Subcutaneous abdominal adipose tissue (tissue), 5 donors: ENCODE data around the gene NECTIN2.
A peak's percentile ranks its signal among the peaks of the same experiment; 100 is the strongest.

Source experiments
- H3K27ac ChIP-seq: one replicate; pipeline ENCODE4 v1.7.0; 2013; ENCODE audit warnings: low read depth, mild to moderate bottlenecking, inconsistent platforms, low read length, moderate library complexity
- H3K27me3 ChIP-seq, 5 donors: one replicate each; pipeline ENCODE4 v1.7.0; 2013; ENCODE audit warnings: low read length in 5 of 5, inconsistent platforms in 1 of 5; ENCODE audit not compliant: control insufficient read depth in 5 of 5, insufficient read depth in 4 of 5
- H3K36me3 ChIP-seq, 5 donors: one replicate each; pipeline ENCODE4 v1.7.0; 2013; ENCODE audit warnings: low read length in 5 of 5; ENCODE audit not compliant: control insufficient read depth in 5 of 5, insufficient read depth in 5 of 5
- H3K4me1 ChIP-seq, 5 donors: one replicate each; pipeline ENCODE4 v1.7.0; 2013; ENCODE audit warnings: low read length in 5 of 5, mild to moderate bottlenecking in 3 of 5, moderate library complexity in 1 of 5; ENCODE audit not compliant: control insufficient read depth in 5 of 5, insufficient read depth in 5 of 5
- H3K4me3 ChIP-seq, 5 donors: one replicate each; pipeline ENCODE4 v1.7.0; 2013; ENCODE audit warnings: low read length in 5 of 5, low read depth in 1 of 5
- H3K9ac ChIP-seq, 5 donors: one replicate each; pipeline ENCODE4 v1.7.0; 2013; ENCODE audit warnings: low read length in 5 of 5, mild to moderate bottlenecking in 4 of 5, moderate library complexity in 3 of 5
- H3K9me3 ChIP-seq, 5 donors: one replicate each; pipeline ENCODE4 v1.7.0; 2013; ENCODE audit warnings: low read length in 5 of 5; ENCODE audit not compliant: control insufficient read depth in 5 of 5
- donor health status: healthy.
- donor health status: healthy.
- donor health status: healthy.
- donor health status: healthy.
- donor health status: healthy.

NECTIN2 gene

GRCh38 chr19:44867578-44867977 lies 21.5 kb downstream of the NECTIN2 start:
- no peaks in the 10 kb centered on the region for H3K9me3 ChIP-seq
- peaks cover 3 to 38% (median 27%) of the 10 kb centered on the region in 5 donors for H3K36me3 ChIP-seq
- no peak overlapping the region for H3K4me3 ChIP-seq
- peaks cover 2 to 47% (median 13%) of the 10 kb centered on the region in 5 donors for H3K4me1 ChIP-seq
- H3K27ac ChIP-seq, result peak overlapping the region; percentile 58
- H3K9ac ChIP-seq, result no peak overlapping the region
- H3K27me3 ChIP-seq, result no peaks in the 10 kb centered on the region

GRCh38 chr19:44869733-44870470 lies 23.8 kb downstream of the NECTIN2 start:
- Histone ChIP-seq H3K4me3 (no peak overlapping the region), H3K27me3 (no peaks in the 10 kb centered on the region), H3K4me1 (peaks cover 2 to 58% (median 16%) of the 10 kb centered on the region in 5 donors), H3K36me3 (peaks cover 3 to 59% (median 47%) of the 10 kb centered on the region in 5 donors), H3K9me3 (no peaks in the 10 kb centered on the region), H3K9ac (peak overlapping the region in 3 of 5 donors; percentile 19 to 48 (median 34)), H3K27ac (peak overlapping the region; percentile 76)

- Histone ChIP-seq H3K9me3 (no peaks in the 10 kb centered on the region), H3K4me3 (no peak overlapping the region), H3K27ac (peak overlapping the region; percentile 54), H3K27me3 (no peaks in the 10 kb centered on the region), H3K36me3 (peaks cover 3 to 62% (median 54%) of the 10 kb centered on the region in 5 donors), H3K9ac (peak overlapping the region in 1 of 5 donors; percentile 42), H3K4me1 (peaks cover 4 to 66% (median 19%) of the 10 kb centered on the region in 5 donors)
Measured at GRCh38 chr19:44871809-44872208, 25.7 kb downstream of the NECTIN2 start.

GRCh38 chr19:44872661-44873060 lies 26.6 kb downstream of the NECTIN2 start:
- Histone ChIP-seq H3K27me3 (no peaks in the 10 kb centered on the region), H3K4me1 (peaks cover 4 to 62% (median 19%) of the 10 kb centered on the region in 5 donors), H3K9me3 (no peaks in the 10 kb centered on the region), H3K4me3 (no peak overlapping the region), H3K36me3 (peaks cover 3 to 65% (median 58%) of the 10 kb centered on the region in 5 donors), H3K9ac (no peak overlapping the region), H3K27ac (no peak overlapping the region)

GRCh38 chr19:44874317-44874716 lies 28.2 kb downstream of the NECTIN2 start:
- H3K36me3 ChIP-seq, result peaks cover 3 to 76% (median 71%) of the 10 kb centered on the region in 5 donors
- H3K27ac ChIP-seq, result peak overlapping the region; percentile 65
- H3K4me3 ChIP-seq, result no peak overlapping the region
- no peaks in the 10 kb centered on the region for H3K27me3 ChIP-seq
- H3K9me3 ChIP-seq, result no peaks in the 10 kb centered on the region
- H3K9ac ChIP-seq, result no peak overlapping the region
- peaks cover 4 to 53% (median 19%) of the 10 kb centered on the region in 5 donors for H3K4me1 ChIP-seq

- Histone ChIP-seq H3K4me3 (no peak overlapping the region), H3K27me3 (no peaks in the 10 kb centered on the region), H3K9me3 (no peaks in the 10 kb centered on the region), H3K27ac (peak overlapping the region; percentile 65), H3K36me3 (peaks cover 3 to 80% (median 74%) of the 10 kb centered on the region in 5 donors), H3K4me1 (peaks cover 0 to 49% (median 10%) of the 10 kb centered on the region in 5 donors), H3K9ac (peak overlapping the region in 1 of 5 donors; percentile 5)
Measured at GRCh38 chr19:44875666-44876451, 29.8 kb downstream of the NECTIN2 start.

- H3K36me3 ChIP-seq, result peaks cover 3 to 72% (median 68%) of the 10 kb centered on the region in 5 donors
- H3K27ac ChIP-seq, result peak overlapping the region; percentile 34
Measured at GRCh38 chr19:44876930-44877535, 30.9 kb downstream of the NECTIN2 start.

GRCh38 chr19:44878120-44878865 lies 32.2 kb downstream of the NECTIN2 start:
- Histone ChIP-seq H3K4me3 (no peak overlapping the region), H3K27me3 (no peaks in the 10 kb centered on the region), H3K9me3 (no peaks in the 10 kb centered on the region), H3K9ac (no peak overlapping the region), H3K27ac (no peak overlapping the region), H3K4me1 (peaks cover 0 to 30% (median 5%) of the 10 kb centered on the region in 5 donors), H3K36me3 (peaks cover 0 to 65% (median 59%) of the 10 kb centered on the region in 5 donors)

More at GRCh38 chr19:44876930-44877535, 30.9 kb downstream of the NECTIN2 start:
- H3K27me3 ChIP-seq, result no peaks in the 10 kb centered on the region
- no peaks in the 10 kb centered on the region for H3K9me3 ChIP-seq
- H3K4me1 ChIP-seq, result peaks cover 0 to 37% (median 5%) of the 10 kb centered on the region in 5 donors
- no peak overlapping the region for H3K9ac ChIP-seq
- H3K4me3 ChIP-seq, result no peak overlapping the region

GRCh38 chr19:44879309-44880065 lies 33.4 kb downstream of the NECTIN2 start:
- Histone ChIP-seq H3K27ac (no peak overlapping the region), H3K36me3 (peaks cover 0 to 62% (median 55%) of the 10 kb centered on the region in 5 donors)

More at GRCh38 chr19:44879309-44880065, 33.4 kb downstream of the NECTIN2 start:
- no peak overlapping the region for H3K4me3 ChIP-seq
- H3K4me1 ChIP-seq, result peaks cover 0 to 25% (median 4%) of the 10 kb centered on the region in 5 donors
- no peaks in the 10 kb centered on the region for H3K27me3 ChIP-seq
- H3K9me3 ChIP-seq, result no peaks in the 10 kb centered on the region
- H3K9ac ChIP-seq, result no peak overlapping the region
